ENCODE measurements around the gene RBM14. TPM values are rescaled to one million over a fixed set of nuclear protein-coding genes. Genes with fewer than 3 reads are reported as not detected.
A peak's percentile ranks its signal among the peaks of the same experiment; 100 is the strongest.
"Not testable (repeated sequence)": the region's sequence is repeated elsewhere in the genome, so short reads cannot be mapped to it uniquely, and the experiment has no call there.

RBM14 gene
- total RNA-seq, 4 donors from 2014 or later, result 31.8 to 76.9 (median 62.9) TPM

DNA sequence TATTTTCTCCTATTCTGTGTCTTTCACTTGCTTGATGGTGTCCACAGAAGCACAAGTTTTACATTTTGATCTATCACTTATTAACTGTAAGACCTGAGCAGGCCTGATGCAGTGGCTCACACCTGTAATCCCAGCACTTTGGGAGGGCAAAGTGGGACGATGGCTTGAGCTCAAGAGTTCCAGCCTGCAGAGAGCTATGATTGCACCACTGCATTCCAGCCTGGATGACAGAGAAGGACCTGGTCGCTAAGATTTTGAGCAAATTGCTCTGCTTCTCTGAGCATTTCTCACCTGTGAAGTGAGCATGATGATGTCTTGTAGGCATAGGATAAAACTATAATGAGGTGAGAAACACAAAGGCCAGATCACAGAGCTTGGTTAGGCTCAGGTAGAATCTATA, 30.3 kb upstream of the RBM14 start:
- no peaks in the 10 kb centered on the region for H3K9me3 ChIP-seq
- DNase-seq, result no peak
- WGBS, 2 donors, result 36 to 53% methylated on average over 2 of the region's 2 CpGs
- H3K27me3 ChIP-seq, result no peaks in the 10 kb centered on the region
- intact Hi-C loops (cut with DNase I), result no loop called here
- no peaks in the 10 kb centered on the region for H3K4me1 ChIP-seq
- no peak overlapping the region for H3K4me3 ChIP-seq (replicated peaks in 1 of 3)
- no peak for TF ChIP-seq POLR2A (IDR thresholded peaks at IDR 0.05)
- TF ChIP-seq, protein P1, sequence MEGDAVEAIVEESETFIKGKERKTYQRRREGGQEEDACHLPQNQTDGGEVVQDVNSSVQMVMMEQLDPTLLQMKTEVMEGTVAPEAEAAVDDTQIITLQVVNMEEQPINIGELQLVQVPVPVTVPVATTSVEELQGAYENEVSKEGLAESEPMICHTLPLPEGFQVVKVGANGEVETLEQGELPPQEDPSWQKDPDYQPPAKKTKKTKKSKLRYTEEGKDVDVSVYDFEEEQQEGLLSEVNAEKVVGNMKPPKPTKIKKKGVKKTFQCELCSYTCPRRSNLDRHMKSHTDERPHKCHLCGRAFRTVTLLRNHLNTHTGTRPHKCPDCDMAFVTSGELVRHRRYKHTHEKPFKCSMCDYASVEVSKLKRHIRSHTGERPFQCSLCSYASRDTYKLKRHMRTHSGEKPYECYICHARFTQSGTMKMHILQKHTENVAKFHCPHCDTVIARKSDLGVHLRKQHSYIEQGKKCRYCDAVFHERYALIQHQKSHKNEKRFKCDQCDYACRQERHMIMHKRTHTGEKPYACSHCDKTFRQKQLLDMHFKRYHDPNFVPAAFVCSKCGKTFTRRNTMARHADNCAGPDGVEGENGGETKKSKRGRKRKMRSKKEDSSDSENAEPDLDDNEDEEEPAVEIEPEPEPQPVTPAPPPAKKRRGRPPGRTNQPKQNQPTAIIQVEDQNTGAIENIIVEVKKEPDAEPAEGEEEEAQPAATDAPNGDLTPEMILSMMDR (IDR thresholded peaks at IDR 0.05), result no peak
- H3K27ac ChIP-seq, result no peak overlapping the region
- H3K36me3 ChIP-seq, result no peaks in the 10 kb centered on the region

DNA sequence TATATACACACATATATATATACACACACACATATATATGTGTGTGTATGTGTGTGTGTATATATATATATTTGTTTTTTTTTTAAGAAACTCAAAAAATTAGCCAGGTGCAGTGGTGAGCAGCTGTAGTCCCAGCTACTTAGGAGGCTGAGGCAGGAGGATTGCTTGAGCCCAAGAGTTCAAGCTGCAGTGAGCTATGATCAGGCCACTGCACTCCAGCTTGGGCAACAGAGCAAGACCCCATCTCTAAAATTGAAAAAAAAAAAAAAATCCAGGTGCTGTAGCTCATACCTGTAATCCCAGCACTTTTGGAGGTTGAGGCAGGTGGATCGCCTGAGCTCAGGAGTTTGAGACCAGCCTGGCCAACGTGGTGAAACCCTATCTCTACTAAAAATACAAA, 27.1 kb upstream of the RBM14 start:
- 77 to 89% methylated on average over 2 of the region's 2 CpGs for WGBS, 2 donors
- DNase-seq; intact Hi-C loops (cut with DNase I); H3K36me3 ChIP-seq; H3K4me3 ChIP-seq (replicated peaks in 1 of 3); H3K9me3 ChIP-seq; H3K27me3 ChIP-seq; H3K27ac ChIP-seq: not testable (repeated sequence)
- peaks cover 15% of the 10 kb centered on the region in 2 donors for H3K4me1 ChIP-seq

DNA sequence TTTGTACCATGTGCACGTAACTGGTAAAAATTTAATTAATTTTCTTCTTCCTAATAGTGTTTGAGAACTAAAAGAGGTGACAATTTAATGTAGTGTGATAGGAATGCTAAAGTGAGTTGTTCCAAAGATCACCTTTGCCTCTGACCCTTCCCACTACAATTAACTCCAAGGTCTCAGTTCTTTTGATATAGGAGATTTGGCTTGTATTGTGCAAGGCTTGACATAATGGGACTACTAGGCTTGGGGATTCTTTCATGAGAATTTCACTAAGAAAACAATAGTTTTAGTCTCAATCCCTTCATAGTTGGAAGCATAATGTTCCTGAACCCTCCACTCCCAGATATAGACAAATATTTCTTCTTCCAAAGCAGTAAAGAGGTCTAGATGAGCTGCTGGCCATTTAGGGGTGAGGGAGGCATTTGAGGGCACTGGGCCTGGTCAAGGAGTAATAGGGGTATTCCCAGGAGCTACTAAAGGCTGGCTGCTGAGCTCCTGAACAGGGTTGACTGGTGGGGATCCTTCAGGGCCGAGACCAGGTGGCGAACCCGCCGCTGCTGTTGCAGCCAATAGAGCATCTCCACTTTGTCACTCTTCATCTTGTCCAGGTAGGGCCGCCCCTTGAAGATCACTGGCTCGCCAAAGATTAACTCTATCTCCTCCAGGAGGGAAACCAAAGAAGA, 26.3 kb upstream of the RBM14 start:
- no peaks in the 10 kb centered on the region for H3K9me3 ChIP-seq
- H3K27ac ChIP-seq, result no peak overlapping the region
- no peak overlapping the region for H3K4me3 ChIP-seq (replicated peaks in 1 of 3)
- intact Hi-C loops (cut with DNase I), result no loop called here
- no peak for DNase-seq
- 96% methylated on average over 5 to 7 of the region's 7 CpGs for WGBS, 2 donors
- TF ChIP-seq, protein P1 (IDR thresholded peaks at IDR 0.05), result no peak
- no peak for TF ChIP-seq POLR2A (IDR thresholded peaks at IDR 0.05)
- H3K27me3 ChIP-seq, result no peaks in the 10 kb centered on the region
- peaks cover 20 to 23% of the 10 kb centered on the region in 2 donors for H3K4me1 ChIP-seq
- H3K36me3 ChIP-seq, result no peaks in the 10 kb centered on the region

DNA sequence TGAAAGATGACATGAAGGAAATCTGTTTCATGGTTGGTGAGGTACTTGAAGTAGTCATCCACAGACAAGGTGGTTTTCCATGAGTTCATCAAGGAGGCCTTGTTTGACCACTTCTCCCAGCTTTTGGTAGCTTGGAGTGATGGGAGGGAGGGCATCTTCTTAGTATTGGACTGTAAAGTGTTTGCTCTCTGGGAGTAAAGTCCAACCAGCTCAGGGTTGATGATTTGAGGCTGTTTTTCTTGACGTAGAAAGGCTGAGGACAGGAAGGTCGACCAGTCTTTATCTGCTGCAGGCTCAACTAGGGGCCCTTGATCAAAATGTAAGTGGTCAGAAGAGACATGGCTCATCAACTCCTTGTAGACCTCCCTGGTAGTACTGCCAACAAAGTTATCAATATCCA, 25.3 kb upstream of the RBM14 start:
- intact Hi-C loops (cut with DNase I), result no loop called here
- no peak for DNase-seq
- H3K36me3 ChIP-seq, result no peaks in the 10 kb centered on the region
- H3K4me1 ChIP-seq, result peaks cover 25 to 32% of the 10 kb centered on the region in 2 donors
- H3K27ac ChIP-seq, result no peak overlapping the region
- H3K4me3 ChIP-seq (replicated peaks in 1 of 3), result no peak overlapping the region
- WGBS, 2 donors, result 88 to 96% methylated on average over 2 of the region's 2 CpGs
- no peaks in the 10 kb centered on the region for H3K9me3 ChIP-seq
- no peaks in the 10 kb centered on the region for H3K27me3 ChIP-seq
- TF ChIP-seq, protein P1 (IDR thresholded peaks at IDR 0.05), result no peak
- TF ChIP-seq POLR2A (IDR thresholded peaks at IDR 0.05), result no peak

DNA sequence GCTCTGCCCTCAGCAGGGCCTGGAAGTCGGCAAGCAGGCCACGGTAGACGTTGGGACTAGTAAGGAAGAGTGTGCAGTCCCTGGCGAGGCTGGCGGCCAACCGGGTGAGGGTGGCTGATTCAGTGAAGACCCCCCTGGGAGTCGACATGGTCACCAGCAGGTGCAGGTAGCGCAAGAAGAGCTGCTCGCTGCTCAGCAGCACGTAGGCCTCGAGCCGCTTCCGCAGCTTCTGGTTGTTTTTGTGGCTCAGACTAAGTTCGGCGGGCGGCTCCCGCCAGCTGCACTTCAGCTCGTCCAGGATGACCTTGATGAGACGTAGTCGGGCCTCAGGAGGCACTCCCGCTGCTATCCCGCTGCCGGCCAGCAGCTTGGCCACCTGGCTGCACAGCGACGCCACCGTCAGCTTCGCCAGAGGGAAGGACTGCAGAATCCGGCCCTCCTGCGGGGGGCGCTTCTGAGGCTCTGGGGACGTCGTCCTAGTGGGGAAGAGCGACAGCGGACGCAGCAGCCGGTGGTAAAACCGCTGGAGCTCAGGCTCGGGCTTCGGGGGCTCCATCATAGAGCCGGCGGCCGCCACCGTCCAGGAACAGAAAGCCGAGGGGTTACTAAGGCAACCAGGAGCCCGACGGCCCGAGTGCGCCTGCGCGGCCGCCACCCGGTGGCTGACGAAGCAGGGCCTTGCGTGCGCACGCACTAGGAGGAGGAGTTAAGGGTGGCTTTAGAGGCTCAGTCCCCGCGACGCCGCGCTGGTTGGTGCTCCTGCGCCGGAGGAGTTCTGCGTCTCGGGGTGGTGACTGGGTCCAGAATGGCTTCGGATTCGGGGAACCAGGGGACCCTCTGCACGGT, 23.8 kb upstream of the RBM14 start, which contains the start of the genes CCDC87 and CCS:
CCDC87 (minus strand) TSS at position 607 of the 846 bp plus-strand sequence; CDS start at position 559, 48 bp downstream.
CCS (plus strand) TSS at position 729 of the 846 bp plus-strand sequence; CDS start at position 806, 77 bp downstream.
- TF ChIP-seq POLR2A (IDR thresholded peaks at IDR 0.05), result peak; percentile 26 to 93
- TF ChIP-seq, protein P1 (IDR thresholded peaks at IDR 0.05), result peak in 5 of 6 experiments; percentile 46 to 69 (median 61)
- Histone ChIP-seq H3K27ac (peak within 1 kb of the TSS; percentile 55 to 72 (median 66)), H3K4me3 (replicated peaks in 1 of 3) (peak within 1 kb of the TSS; percentile 35 to 66 (median 56)), H3K4me1 (peaks cover 25 to 32% of the 10 kb centered on the region in 2 donors), H3K27me3 (no peaks in the 10 kb centered on the region), H3K36me3 (no peaks in the 10 kb centered on the region), H3K9me3 (no peaks in the 10 kb centered on the region)
- intact Hi-C loops (cut with DNase I), result no loop called here
- 3 to 35% methylated on average over 21 to 35 of the region's 68 CpGs for WGBS, 2 donors
- DNase-seq, result peak; percentile 98
